GM12878 (cell line): ENCODE results near the gene ING3.

Experiments
- CEBPB ChIP-seq, 2 experiments: fragments of 150-350 bp in 1 of 2; IDR thresholded peaks; 2 replicates each; pipeline ENCODE4 v1.6.1; 2012 to 2014; ENCODE audit warnings: low read depth in 2 of 2, low read length in 2 of 2, borderline replicate concordance in 1 of 2, inconsistent platforms in 1 of 2
- EP300 ChIP-seq, 2 experiments: fragments of 150-350 bp in 1 of 2; IDR thresholded peaks; 2 replicates each; pipeline ENCODE4 v1.6.1; 2011 to 2012; ENCODE audit warnings: low read depth in 2 of 2, low read length in 2 of 2, borderline replicate concordance in 1 of 2, improper control_type of control experiment in 1 of 2, inconsistent platforms in 1 of 2; ENCODE audit not compliant: control insufficient read depth in 1 of 2
- EZH2 ChIP-seq: IDR thresholded peaks from 2 replicates; pipeline ENCODE4 v1.6.1; 2012; ENCODE audit warnings: low read depth, mild to moderate bottlenecking, control low read depth, inconsistent platforms, low read length, borderline replicate concordance; ENCODE audit not compliant: control insufficient read depth
- GABPA ChIP-seq: IDR thresholded peaks from 2 replicates; pipeline ENCODE4 v1.6.1; 2014; ENCODE audit warnings: antibody characterized with exemption, low read depth, mild to moderate bottlenecking, inconsistent platforms
- HDAC6 ChIP-seq: fragments of 200-600 bp; sonication (generic); IDR thresholded peaks from one replicate; pipeline ENCODE4 v1.8.0; 2017; ENCODE audit warnings: antibody characterized with exemption; ENCODE audit not compliant: unreplicated experiment
- IRF4 ChIP-seq: IDR thresholded peaks from 2 replicates; pipeline ENCODE4 v1.6.1; 2011; ENCODE audit warnings: low read depth, low read length
- MTA3 ChIP-seq: IDR thresholded peaks from 2 replicates; pipeline ENCODE4 v1.6.1; 2012; ENCODE audit warnings: low read length, inconsistent platforms, borderline replicate concordance
- NFYB ChIP-seq: IDR thresholded peaks from 2 replicates; pipeline ENCODE4 v1.6.1; 2011; ENCODE audit warnings: low read depth, mild to moderate bottlenecking, low read length, improper control_type of control experiment, moderate library complexity; ENCODE audit not compliant: insufficient read depth
- POLR2AphosphoS5 ChIP-seq: IDR thresholded peaks from 2 replicates; pipeline ENCODE4 v1.6.1; 2011; ENCODE audit warnings: mild to moderate bottlenecking, low read length, inconsistent platforms
- RBBP5 ChIP-seq: fragments of 200-600 bp; sonication (generic); conservative IDR thresholded peaks from 2 replicates; pipeline ENCODE4 v1.6.1; 2016
- TF ChIP-seq, protein P1 (sequence below): fragments of 450-650 bp; IDR thresholded peaks from 2 replicates; pipeline ENCODE4 v1.6.1; 2017; ENCODE audit warnings: low read depth, mild to moderate bottlenecking, moderate library complexity
- TF ChIP-seq, protein P2 (sequence below), 3 experiments: IDR thresholded peaks in 2 of 3; conservative IDR thresholded peaks in 1 of 3; 2 replicates each; pipeline ENCODE4 v1.5.1; 2011; ENCODE audit warnings: low read depth in 3 of 3, low read length in 3 of 3, mild to moderate bottlenecking in 3 of 3, control low read depth in 2 of 3, moderate library complexity in 2 of 3, inconsistent platforms in 1 of 3, mixed read lengths in 1 of 3; ENCODE audit not compliant: control insufficient read depth in 2 of 3, insufficient read depth in 1 of 3; ENCODE audit errors: extremely low read depth in 1 of 3

DNA sequence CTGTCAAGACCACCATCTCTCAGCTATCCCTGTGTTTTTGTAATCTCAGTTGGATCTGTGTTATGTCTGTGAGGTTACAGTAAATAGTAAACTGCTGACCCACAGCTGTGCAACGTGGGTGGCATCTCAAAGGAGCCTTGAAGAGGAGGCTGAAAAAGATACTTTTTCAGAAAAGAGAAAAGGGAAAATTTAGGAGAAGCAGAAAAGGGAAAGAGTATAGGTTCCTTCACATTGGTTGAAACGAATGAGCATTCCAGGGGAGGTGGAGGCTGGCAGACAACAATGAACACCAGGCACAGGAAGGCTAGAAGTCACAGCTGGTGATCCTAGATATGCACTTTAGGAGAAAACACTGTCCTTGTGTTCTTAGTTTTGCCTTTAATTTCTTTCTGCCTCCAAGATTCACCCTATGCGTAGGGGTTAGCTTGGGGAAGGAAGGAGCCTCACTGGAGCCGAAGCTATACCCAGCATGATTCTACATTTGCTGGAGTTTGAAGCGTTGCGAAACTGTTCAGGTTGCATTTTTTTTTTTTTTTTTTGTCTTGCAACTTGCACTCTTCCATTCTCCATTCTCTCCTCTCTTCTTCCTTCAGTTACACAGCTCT lies 56.2 kb downstream of the ING3 start:
- TF ChIP-seq, protein P1, sequence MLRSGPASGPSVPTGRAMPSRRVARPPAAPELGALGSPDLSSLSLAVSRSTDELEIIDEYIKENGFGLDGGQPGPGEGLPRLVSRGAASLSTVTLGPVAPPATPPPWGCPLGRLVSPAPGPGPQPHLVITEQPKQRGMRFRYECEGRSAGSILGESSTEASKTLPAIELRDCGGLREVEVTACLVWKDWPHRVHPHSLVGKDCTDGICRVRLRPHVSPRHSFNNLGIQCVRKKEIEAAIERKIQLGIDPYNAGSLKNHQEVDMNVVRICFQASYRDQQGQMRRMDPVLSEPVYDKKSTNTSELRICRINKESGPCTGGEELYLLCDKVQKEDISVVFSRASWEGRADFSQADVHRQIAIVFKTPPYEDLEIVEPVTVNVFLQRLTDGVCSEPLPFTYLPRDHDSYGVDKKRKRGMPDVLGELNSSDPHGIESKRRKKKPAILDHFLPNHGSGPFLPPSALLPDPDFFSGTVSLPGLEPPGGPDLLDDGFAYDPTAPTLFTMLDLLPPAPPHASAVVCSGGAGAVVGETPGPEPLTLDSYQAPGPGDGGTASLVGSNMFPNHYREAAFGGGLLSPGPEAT: no peak
- TF ChIP-seq EZH2 (no peak), MTA3 (no peak), EP300 (IDR thresholded peaks at IDR 0.05; ENCODE audit: borderline replicate concordance in 1 of 2, control insufficient read depth in 1 of 2, low read depth in 2 of 2, low read length in 2 of 2) (no peak), POLR2AphosphoS5 (no peak), RBBP5 (no peak), CEBPB (IDR thresholded peaks at IDR 0.05; ENCODE audit: borderline replicate concordance in 1 of 2, low read depth in 2 of 2, low read length in 2 of 2) (no peak), GABPA (no peak), HDAC6 (no peak), NFYB (no peak), IRF4 (no peak)
- TF ChIP-seq, protein P2, sequence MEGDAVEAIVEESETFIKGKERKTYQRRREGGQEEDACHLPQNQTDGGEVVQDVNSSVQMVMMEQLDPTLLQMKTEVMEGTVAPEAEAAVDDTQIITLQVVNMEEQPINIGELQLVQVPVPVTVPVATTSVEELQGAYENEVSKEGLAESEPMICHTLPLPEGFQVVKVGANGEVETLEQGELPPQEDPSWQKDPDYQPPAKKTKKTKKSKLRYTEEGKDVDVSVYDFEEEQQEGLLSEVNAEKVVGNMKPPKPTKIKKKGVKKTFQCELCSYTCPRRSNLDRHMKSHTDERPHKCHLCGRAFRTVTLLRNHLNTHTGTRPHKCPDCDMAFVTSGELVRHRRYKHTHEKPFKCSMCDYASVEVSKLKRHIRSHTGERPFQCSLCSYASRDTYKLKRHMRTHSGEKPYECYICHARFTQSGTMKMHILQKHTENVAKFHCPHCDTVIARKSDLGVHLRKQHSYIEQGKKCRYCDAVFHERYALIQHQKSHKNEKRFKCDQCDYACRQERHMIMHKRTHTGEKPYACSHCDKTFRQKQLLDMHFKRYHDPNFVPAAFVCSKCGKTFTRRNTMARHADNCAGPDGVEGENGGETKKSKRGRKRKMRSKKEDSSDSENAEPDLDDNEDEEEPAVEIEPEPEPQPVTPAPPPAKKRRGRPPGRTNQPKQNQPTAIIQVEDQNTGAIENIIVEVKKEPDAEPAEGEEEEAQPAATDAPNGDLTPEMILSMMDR (IDR thresholded peaks at IDR 0.05 in 2 of 3, conservative IDR thresholded peaks at IDR 0.05 in 1 of 3; ENCODE audit: control insufficient read depth in 2 of 3, extremely low read depth in 1 of 3, insufficient read depth in 1 of 3, low read depth in 3 of 3, low read length in 3 of 3): no peak
